Osteocyte (in vitro differentiated cells): ENCODE measurements around the gene TNNC1. TPM values are rescaled to one million over a fixed set of nuclear protein-coding genes. Genes with fewer than 3 reads are reported as not detected.

Source experiments
- DNase-seq: peaks from one replicate; pipeline ENCODE4 v3.0.0; 2021; ENCODE audit warnings: mixed read lengths; ENCODE audit not compliant: unreplicated experiment; ENCODE audit errors: extremely low spot score
- H3K27ac Mint-ChIP-seq: one replicate; pipeline ENCODE4 v1.8.0; 2021; ENCODE audit warnings: mild to moderate bottlenecking, mixed read lengths; ENCODE audit not compliant: unreplicated experiment
- H3K27me3 Mint-ChIP-seq: one replicate; pipeline ENCODE4 v1.8.0; 2021; ENCODE audit warnings: mixed read lengths; ENCODE audit not compliant: unreplicated experiment
- H3K36me3 Mint-ChIP-seq: one replicate; pipeline ENCODE4 v1.8.0; 2021; ENCODE audit warnings: mixed read lengths; ENCODE audit not compliant: unreplicated experiment
- H3K4me1 Mint-ChIP-seq: one replicate; pipeline ENCODE4 v1.8.0; 2021; ENCODE audit warnings: mixed read lengths; ENCODE audit not compliant: unreplicated experiment
- H3K4me3 Mint-ChIP-seq: one replicate; pipeline ENCODE4 v1.8.0; 2021; ENCODE audit warnings: mild to moderate bottlenecking, moderate library complexity, mixed read lengths; ENCODE audit not compliant: unreplicated experiment
- H3K9me3 Mint-ChIP-seq: one replicate; pipeline ENCODE4 v1.8.0; 2021; ENCODE audit warnings: mixed read lengths; ENCODE audit not compliant: unreplicated experiment
- total RNA-seq: library from RNA; stranded (reverse); gene quantifications from 2 replicates; pipeline ENCODE4 v1.2.1, GENCODE V29; 2021
- TF ChIP-seq, protein P1 (sequence below): fragments of 200-600 bp; sonication (generic); IDR thresholded peaks from 2 replicates; pipeline ENCODE4 v1.5.0; 2021; ENCODE audit warnings: antibody characterized with exemption, mild to moderate bottlenecking, moderate library complexity

TNNC1 gene
- total RNA-seq, 1 donor from 2014 or later: not detected

- no peaks in the 10 kb centered on the region for H3K9me3 Mint-ChIP-seq
- TF ChIP-seq, protein P1, sequence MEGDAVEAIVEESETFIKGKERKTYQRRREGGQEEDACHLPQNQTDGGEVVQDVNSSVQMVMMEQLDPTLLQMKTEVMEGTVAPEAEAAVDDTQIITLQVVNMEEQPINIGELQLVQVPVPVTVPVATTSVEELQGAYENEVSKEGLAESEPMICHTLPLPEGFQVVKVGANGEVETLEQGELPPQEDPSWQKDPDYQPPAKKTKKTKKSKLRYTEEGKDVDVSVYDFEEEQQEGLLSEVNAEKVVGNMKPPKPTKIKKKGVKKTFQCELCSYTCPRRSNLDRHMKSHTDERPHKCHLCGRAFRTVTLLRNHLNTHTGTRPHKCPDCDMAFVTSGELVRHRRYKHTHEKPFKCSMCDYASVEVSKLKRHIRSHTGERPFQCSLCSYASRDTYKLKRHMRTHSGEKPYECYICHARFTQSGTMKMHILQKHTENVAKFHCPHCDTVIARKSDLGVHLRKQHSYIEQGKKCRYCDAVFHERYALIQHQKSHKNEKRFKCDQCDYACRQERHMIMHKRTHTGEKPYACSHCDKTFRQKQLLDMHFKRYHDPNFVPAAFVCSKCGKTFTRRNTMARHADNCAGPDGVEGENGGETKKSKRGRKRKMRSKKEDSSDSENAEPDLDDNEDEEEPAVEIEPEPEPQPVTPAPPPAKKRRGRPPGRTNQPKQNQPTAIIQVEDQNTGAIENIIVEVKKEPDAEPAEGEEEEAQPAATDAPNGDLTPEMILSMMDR: no peak
- no peak overlapping the region for H3K4me3 Mint-ChIP-seq
- H3K36me3 Mint-ChIP-seq: peaks cover 32% of the 10 kb centered on the region
- peaks cover 5% of the 10 kb centered on the region for H3K4me1 Mint-ChIP-seq
- DNase-seq: no peak
- no peak overlapping the region for H3K27ac Mint-ChIP-seq
- no peaks in the 10 kb centered on the region for H3K27me3 Mint-ChIP-seq
Measured at GRCh38 chr3:52403271-52403841, 50.5 kb downstream of the TNNC1 start.

GRCh38 chr3:52402706-52403270 is 51.1 kb downstream of the TNNC1 start:
- TF ChIP-seq, protein P1: no peak
- Mint-ChIP-seq H3K27ac (no peak overlapping the region), H3K9me3 (no peaks in the 10 kb centered on the region), H3K27me3 (no peaks in the 10 kb centered on the region), H3K4me3 (no peak overlapping the region), H3K36me3 (peaks cover 30% of the 10 kb centered on the region), H3K4me1 (peaks cover 1% of the 10 kb centered on the region)
- DNase-seq: no peak

- Mint-ChIP-seq H3K9me3 (no peaks in the 10 kb centered on the region), H3K4me1 (peaks cover 1% of the 10 kb centered on the region), H3K27me3 (no peaks in the 10 kb centered on the region), H3K27ac (no peak overlapping the region), H3K36me3 (peaks cover 30% of the 10 kb centered on the region), H3K4me3 (no peak overlapping the region)
- TF ChIP-seq, protein P1: no peak
- DNase-seq: no peak
Measured at GRCh38 chr3:52402101-52402521, 51.7 kb downstream of the TNNC1 start.

- TF ChIP-seq, protein P1: no peak
- Mint-ChIP-seq H3K4me3 (no peak overlapping the region), H3K9me3 (no peaks in the 10 kb centered on the region), H3K36me3 (peaks cover 27% of the 10 kb centered on the region), H3K4me1 (peaks cover 1% of the 10 kb centered on the region), H3K27me3 (no peaks in the 10 kb centered on the region), H3K27ac (no peak overlapping the region)
- DNase-seq: no peak
Measured at GRCh38 chr3:52401551-52401950, 52.3 kb downstream of the TNNC1 start.

Other genes starting within 250 kb of the TNNC1 start
- gene TLR9, start 228.4 kb downstream of the TNNC1 start, total RNA-seq: not detected in 2 replicates
- 55.8 and 58.6 TPM in 2 replicates for gene TWF2, start 214.9 kb downstream of the TNNC1 start, total RNA-seq
- 16.4 and 16.9 TPM in 2 replicates for gene PPM1M, start 208.3 kb downstream of the TNNC1 start, total RNA-seq
- gene WDR82, start 175.4 kb downstream of the TNNC1 start, total RNA-seq: 76.7 and 82.1 TPM in 2 replicates
- gene GLYCTK, start 166.2 kb downstream of the TNNC1 start, total RNA-seq: 11.0 and 11.9 TPM in 2 replicates
- gene DNAH1, start 137.7 kb downstream of the TNNC1 start, total RNA-seq: 9.4 and 9.7 TPM in 2 replicates
- 108 and 112 TPM in 2 replicates for gene BAP1, start 44.0 kb downstream of the TNNC1 start, total RNA-seq
- gene PHF7, start 43.4 kb downstream of the TNNC1 start, total RNA-seq: 6.5 and 7.8 TPM in 2 replicates
- gene SEMA3G, start 8.9 kb downstream of the TNNC1 start, total RNA-seq: not detected in 2 replicates
- 130 and 138 TPM in 2 replicates for gene NISCH, start 1.6 kb upstream of the TNNC1 start, total RNA-seq
- not detected in 2 replicates for gene STAB1, start 41.3 kb upstream of the TNNC1 start, total RNA-seq
- 178 and 188 TPM in 2 replicates for gene NT5DC2, start 79.8 kb upstream of the TNNC1 start, total RNA-seq
- 18.4 and 18.6 TPM in 2 replicates for gene UQCC5, start 82.6 kb upstream of the TNNC1 start, total RNA-seq
- gene PBRM1, start 231.9 kb upstream of the TNNC1 start, total RNA-seq: 74.5 and 78.3 TPM in 2 replicates
- gene GNL3, start 232.0 kb upstream of the TNNC1 start, total RNA-seq: 65.8 and 69.8 TPM in 2 replicates